PFSK-1 (cell line): ENCODE results near the gene ADAP1.
"Not testable (repeated sequence)": the region's sequence is repeated elsewhere in the genome, so short reads cannot be mapped to it uniquely, and the experiment has no call there.

Experiments used
- POLR2AphosphoS5 ChIP-seq: IDR thresholded peaks from 2 replicates; pipeline ENCODE4 v1.6.1; 2012; ENCODE audit warnings: low read depth, mild to moderate bottlenecking, control low read depth, low read length, moderate library complexity
- SIN3A ChIP-seq: IDR thresholded peaks from 2 replicates; pipeline ENCODE4 v1.6.1; 2012; ENCODE audit warnings: mild to moderate bottlenecking, low read length, moderate library complexity, borderline replicate concordance; ENCODE audit not compliant: insufficient read depth
- TAF1 ChIP-seq: IDR thresholded peaks from 2 replicates; pipeline ENCODE4 v1.6.1; 2012; ENCODE audit warnings: low read length, control low read depth, borderline replicate concordance; ENCODE audit not compliant: insufficient read depth

DNA sequence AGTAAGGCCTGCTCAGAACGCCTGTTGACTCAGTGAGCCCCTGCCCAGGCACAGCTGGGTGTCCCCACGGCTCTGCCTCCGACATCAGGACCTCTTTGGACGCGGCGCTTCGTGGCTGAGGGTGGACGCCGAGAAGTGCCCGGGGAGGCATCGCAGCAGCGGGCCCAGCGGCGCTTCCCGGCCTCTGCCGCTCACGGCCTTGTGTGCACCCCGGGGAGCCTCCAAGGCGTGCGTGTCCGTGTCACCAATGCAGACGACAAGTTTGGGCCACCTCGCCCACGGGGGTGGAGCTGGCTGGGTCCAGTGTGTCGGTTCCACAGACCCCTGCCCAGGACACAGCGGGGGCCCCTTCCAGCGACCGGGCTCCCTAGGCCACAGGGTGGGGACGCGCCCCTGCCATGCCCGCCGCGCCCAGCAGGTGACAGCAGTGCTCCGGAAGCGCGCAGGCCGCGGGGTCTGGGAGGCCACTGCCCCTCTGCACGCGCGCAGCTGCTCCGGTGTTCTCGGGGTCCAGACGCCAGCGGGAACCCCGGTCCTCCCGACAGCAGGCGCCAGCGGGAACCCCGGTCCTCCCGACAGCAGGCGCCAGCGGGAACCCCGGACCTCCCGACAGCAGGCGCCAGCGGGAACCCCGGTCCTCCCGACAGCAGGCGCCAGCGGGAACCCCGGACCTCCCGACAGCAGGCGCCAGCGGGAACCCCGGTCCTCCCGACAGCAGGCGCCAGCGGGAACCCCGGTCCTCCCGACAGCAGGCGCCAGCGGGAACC is 45.7 kb downstream of the ADAP1 start:
- TF ChIP-seq POLR2AphosphoS5, TAF1, SIN3A: not testable (repeated sequence)
